GM12892 (cell line): ENCODE results near the gene CRISPLD2.

Source experiments
- DNase-seq: peaks from one replicate; pipeline ENCODE4 v3.0.0; 2011; ENCODE audit not compliant: insufficient read length
- FAIRE-seq: peaks from 2 replicates; lab custom pipeline; 2011; peaks lifted over from hg19 to GRCh38; lab: Jason Lieb, UNC
- POLR2A ChIP-seq: IDR thresholded peaks from 2 replicates; pipeline ENCODE4 v1.6.1; 2011; ENCODE audit warnings: low read depth, low read length, control low read depth
- POLR2AphosphoS5 ChIP-seq: IDR thresholded peaks from 2 replicates; pipeline ENCODE4 v1.6.1; 2011; ENCODE audit warnings: low read depth, low read length, control low read depth
- TAF1 ChIP-seq: IDR thresholded peaks from 2 replicates; pipeline ENCODE4 v1.6.1; 2011; ENCODE audit warnings: low read depth, mild to moderate bottlenecking, control low read depth, low read length, borderline replicate concordance

Gene CRISPLD2

DNA sequence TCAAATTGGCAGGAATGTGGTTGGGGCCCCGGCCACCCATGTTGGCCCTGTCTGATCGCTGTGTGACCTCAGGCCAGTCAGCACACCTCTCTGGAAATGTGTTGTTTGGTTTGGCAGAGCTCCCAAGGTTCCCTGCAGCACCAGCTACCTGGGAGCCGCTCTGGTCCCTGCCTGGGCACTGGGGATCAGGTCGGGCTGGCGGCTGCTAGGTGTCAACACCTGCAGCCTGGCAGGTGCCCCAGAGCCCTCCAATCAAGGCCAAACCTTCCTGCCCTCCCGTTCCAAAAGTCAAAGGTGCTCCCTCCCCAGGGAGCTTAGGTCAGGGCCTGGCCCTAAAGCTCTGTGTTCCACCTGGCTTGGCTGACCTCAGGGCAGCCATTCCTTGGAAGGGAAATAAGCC is 135.6 kb downstream of the CRISPLD2 start:
- no peak for FAIRE-seq
- TF ChIP-seq POLR2AphosphoS5 (no peak), TAF1 (no peak), POLR2A (no peak)
- no peak for DNase-seq

DNA sequence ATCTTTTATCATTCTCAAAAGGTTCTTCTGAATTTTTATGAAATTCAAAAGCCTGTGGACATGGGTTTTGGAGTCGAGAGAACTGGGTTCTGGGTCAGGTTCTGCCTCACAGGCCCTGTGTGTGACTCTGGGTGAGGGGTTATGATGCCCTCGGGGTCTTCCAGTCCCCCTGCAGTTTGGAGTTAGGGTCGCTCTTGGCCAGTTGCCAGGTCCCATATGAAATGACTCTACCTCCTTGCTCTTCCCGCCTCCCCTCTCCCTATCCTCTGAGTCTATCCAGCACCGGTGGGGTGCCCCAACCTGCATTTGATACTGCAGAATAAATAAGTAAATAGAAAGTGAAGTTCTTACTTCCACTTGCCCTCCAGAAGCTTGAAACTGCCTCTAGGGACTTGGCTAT is 137.4 kb downstream of the CRISPLD2 start:
- no peak for TF ChIP-seq POLR2A
- TF ChIP-seq TAF1: no peak
- TF ChIP-seq POLR2AphosphoS5: no peak
- DNase-seq: no peak
- FAIRE-seq: no peak

DNA sequence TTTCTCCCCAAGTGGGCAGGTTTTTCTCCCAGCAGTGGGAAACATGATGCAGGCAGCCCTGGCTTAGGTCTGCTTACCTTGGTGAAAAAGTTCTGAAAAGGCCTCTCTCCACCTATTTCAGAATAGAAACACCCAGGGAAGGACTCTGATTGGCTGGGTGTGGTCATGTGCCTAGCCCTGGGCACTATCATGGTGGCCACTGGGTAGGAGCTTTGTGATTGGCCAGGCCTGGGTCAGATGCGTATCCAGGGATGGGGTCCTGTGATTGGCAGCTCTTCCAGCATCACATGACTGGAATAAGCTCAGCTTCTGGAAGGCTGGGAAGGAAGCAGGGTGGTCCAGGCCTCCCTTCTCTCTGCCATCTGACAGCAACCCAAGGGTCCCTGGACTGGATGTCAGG is 138.0 kb downstream of the CRISPLD2 start:
- TF ChIP-seq POLR2A (no peak), POLR2AphosphoS5 (no peak), TAF1 (no peak)
- DNase-seq (no peak), FAIRE-seq (no peak)
